Heart left ventricle (tissue), 16 donors: Measurements from ENCODE around the gene MBL2. TPM values are rescaled to one million over a fixed set of nuclear protein-coding genes. Genes with fewer than 3 reads are reported as not detected.
A peak's percentile ranks its signal among the peaks of the same experiment; 100 is the strongest.

Experiments
- ATAC-seq, 4 donors: fragments of 200-7000 bp; cut with Tn5 transposase; one replicate each; pipeline ENCODE4 v1.9.1; 2020 to 2022; ENCODE audit warnings: moderate library complexity in 4 of 4, mild to moderate bottlenecking in 3 of 4, moderate number of reproducible peaks in 1 of 4
- DNase-seq, 5 donors: peaks; one replicate each; pipeline ENCODE4 v3.0.0-alpha.2; 2020
- H3K27ac ChIP-seq, 12 donors: fragments of 200-600 bp; sonication (generic) in 4 of 12; one replicate each; pipeline versions ENCODE4 v1.5.0 to v1.8.0; 2016 to 2022; ENCODE audit warnings: mild to moderate bottlenecking in 2 of 12
- H3K27me3 ChIP-seq, 9 donors: fragments of 200-600 bp; sonication (generic) in 2 of 9; one replicate each; pipeline versions ENCODE4 v1.5.1 to v1.8.0; 2016 to 2022; ENCODE audit warnings: mild to moderate bottlenecking in 3 of 9
- H3K36me3 ChIP-seq, 9 donors: fragments of 200-600 bp; sonication (generic) in 2 of 9; one replicate each; pipeline versions ENCODE4 v1.5.0 to v1.8.0; 2018 to 2022; ENCODE audit warnings: mild to moderate bottlenecking in 2 of 9
- H3K4me1 ChIP-seq, 12 donors: fragments of 200-600 bp; sonication (generic) in 4 of 12; one replicate each; pipeline versions ENCODE4 v1.5.0 to v1.8.0; 2016 to 2022; ENCODE audit warnings: mild to moderate bottlenecking in 3 of 12
- H3K4me3 ChIP-seq, 12 donors: fragments of 200-600 bp; sonication (generic) in 4 of 12; one replicate each; pipeline versions ENCODE4 v1.5.0 to v1.8.0; 2017 to 2022; ENCODE audit warnings: mild to moderate bottlenecking in 9 of 12, moderate library complexity in 4 of 12
- H3K9me3 ChIP-seq, 12 donors: fragments of 200-600 bp; sonication (generic) in 4 of 12; one replicate each; pipeline versions ENCODE4 v1.5.0 to v1.8.0; 2016 to 2022; ENCODE audit warnings: mild to moderate bottlenecking in 1 of 12
- POLR2A ChIP-seq, 2 donors: fragments of 450-650 bp; IDR thresholded peaks; one replicate each; pipeline ENCODE4 v1.6.1; 2017; ENCODE audit warnings: antibody characterized with exemption in 2 of 2, mild to moderate bottlenecking in 2 of 2, moderate library complexity in 2 of 2
- WGBS, 4 donors: extraction: QIAGEN DNeasy Blood & Tissue Kit in 2 of 4; methylation state at CpG; one replicate each; pipeline versions ENCODE4 v1.1.5 to v1.1.7; 2013 to 2018; 5-methylcytosine and 5-hydroxymethylcytosine counted together
- intact Hi-C, 10 donors: fragments of 100-400 bp; cut with DNase I; formaldehyde crosslinking; loops; one replicate each; pipeline versions ENCODE4 v1.11.1 to v1.14.2; 2022
- long read RNA-seq, 3 donors: library from polyadenylated mRNA; unstranded; transcript quantifications; one replicate each; pipeline ENCODE4 v2.0.0, GENCODE V29; 2020 to 2021
- polyA plus RNA-seq, 2 donors: library from polyadenylated mRNA; stranded (reverse); fragments of 200-250 nt; gene quantifications; one replicate each; pipeline ENCODE4 v1.2.3, GENCODE V29; 2013
- total RNA-seq, 9 donors: library from RNA; depleted of rRNA in 2 of 9; stranded (reverse); fragments of >200 nt in 2 of 9; fragmentation: NEBNext Ultra II Directional in 3 of 9; extraction: Animal tissue kit (Norgen Biotek cat#: 25700) in 3 of 9; gene quantifications; one replicate each; pipeline versions ENCODE4 v1.1.0 to v1.2.4, GENCODE V29; 2016 to 2023
- TF ChIP-seq, protein P1 (sequence below), 12 donors: fragments of 200-600 bp; sonication (generic) in 4 of 12; IDR thresholded peaks; one replicate each; pipeline versions ENCODE4 v1.5.0 to v1.8.0; 2018 to 2022; ENCODE audit warnings: antibody characterized with exemption in 12 of 12, mild to moderate bottlenecking in 5 of 12
- donor health status: ischemic (EF 13 %, LVEDD 7.1; RV severe dilation, severe dysfunction).
- donor health status: healthy with polysubstance abuse.
- donor health status: DM: no; HTN: yes; CAD: no.
- donor health status: DM: no; HTN: no; CAD: no.
- donor health status: ischemic (EF 25% LVEDD 6.9; RV normal size, moderate dysfunction).
- donor health status: ischemic (EF 25% LVEDD 5.7; RV mildly dilated, moderate dysfunction).
- donor health status: healthy.
- donor health status: DM: yes; HTN: yes; CAD: no.
- donor health status: ischemic (EF 35%, LVEDD 5.7; RV mildly dilated, moderate dysfunction).
- donor health status: nonischemic (EF 11% LVEDD 7.7; RV severe dilation, severe dysfunction).
- donor health status: DM: yes; HTN: yes; CAD: no.
- donor health status: PGD.
- donor health status: ischemic (EF 29% LVEDD 5.4; RV normal size, mild dysfunction).
- donor health status: nonischemic (EF 23%, LVEDD 6.1; RV moderate dilation, normal function).

MBL2 gene
- total RNA-seq, result not detected
- polyA plus RNA-seq, result not detected
- long read RNA-seq, donor 1, result 0 reads
- long read RNA-seq, donor 2, result 0 reads
- long read RNA-seq, donor 3, result 0 reads

DNA sequence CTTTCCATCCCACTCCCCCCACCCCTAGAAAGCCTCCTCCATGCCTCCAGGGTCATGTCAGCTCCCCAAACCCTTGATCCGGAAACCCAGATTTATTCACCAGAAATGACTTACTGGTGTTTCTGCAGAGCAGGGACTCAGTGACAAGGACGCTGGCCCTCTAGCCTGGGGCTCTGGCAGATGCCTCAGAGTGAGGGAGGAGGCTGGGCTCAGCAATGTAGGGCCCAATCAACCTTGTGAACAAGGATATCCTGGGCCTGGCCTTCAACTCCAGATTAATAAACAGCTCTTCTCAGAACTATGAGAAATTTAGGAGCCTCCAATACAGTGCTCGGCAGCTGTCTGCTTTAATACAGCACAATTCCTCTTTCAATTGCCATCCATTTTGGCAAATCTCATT, at the start of gene MBL2:
Gene MBL2 (minus strand): TSS at position 162 of the 400 bp plus-strand sequence. CDS start 1,149 bp downstream, outside the sequence.
- DNase-seq, result no peak
- Histone ChIP-seq H3K4me3 (no peak within 1 kb of the TSS), H3K27me3 (no peaks in the 10 kb centered on the region), H3K36me3 (no peaks in the 10 kb centered on the region), H3K4me1 (no peaks in the 10 kb centered on the region), H3K9me3 (no peaks in the 10 kb centered on the region), H3K27ac (no peak within 1 kb of the TSS)
- WGBS, 4 donors, result 73 to 87% (median 79%) methylated on average over 3 of the region's 3 CpGs
- TF ChIP-seq, protein P1, sequence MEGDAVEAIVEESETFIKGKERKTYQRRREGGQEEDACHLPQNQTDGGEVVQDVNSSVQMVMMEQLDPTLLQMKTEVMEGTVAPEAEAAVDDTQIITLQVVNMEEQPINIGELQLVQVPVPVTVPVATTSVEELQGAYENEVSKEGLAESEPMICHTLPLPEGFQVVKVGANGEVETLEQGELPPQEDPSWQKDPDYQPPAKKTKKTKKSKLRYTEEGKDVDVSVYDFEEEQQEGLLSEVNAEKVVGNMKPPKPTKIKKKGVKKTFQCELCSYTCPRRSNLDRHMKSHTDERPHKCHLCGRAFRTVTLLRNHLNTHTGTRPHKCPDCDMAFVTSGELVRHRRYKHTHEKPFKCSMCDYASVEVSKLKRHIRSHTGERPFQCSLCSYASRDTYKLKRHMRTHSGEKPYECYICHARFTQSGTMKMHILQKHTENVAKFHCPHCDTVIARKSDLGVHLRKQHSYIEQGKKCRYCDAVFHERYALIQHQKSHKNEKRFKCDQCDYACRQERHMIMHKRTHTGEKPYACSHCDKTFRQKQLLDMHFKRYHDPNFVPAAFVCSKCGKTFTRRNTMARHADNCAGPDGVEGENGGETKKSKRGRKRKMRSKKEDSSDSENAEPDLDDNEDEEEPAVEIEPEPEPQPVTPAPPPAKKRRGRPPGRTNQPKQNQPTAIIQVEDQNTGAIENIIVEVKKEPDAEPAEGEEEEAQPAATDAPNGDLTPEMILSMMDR (IDR thresholded peaks at IDR 0.05), result no peak
- TF ChIP-seq POLR2A (IDR thresholded peaks at IDR 0.05), result no peak
- ATAC-seq, result no peak
- intact Hi-C loops, result no loop called here

DNA sequence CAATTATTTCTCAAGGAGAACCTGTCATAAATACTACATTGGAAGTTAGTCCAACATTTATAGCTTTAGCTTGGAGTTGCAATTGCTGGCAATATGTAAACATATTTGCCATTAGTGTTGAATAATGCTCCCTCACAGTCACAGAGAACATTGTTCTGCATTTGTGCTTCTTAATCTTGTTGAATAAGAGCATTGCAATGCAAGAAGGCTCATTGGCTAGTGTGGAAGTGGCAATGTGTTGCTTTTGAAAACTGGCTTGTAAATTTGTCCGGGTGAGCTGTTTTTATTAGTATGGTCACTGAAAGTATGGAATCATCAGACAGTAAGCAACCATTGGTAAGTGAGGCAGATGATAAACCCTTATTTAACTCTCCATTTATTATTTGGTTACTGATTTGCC, 47.7 kb upstream of the MBL2 start:
- Histone ChIP-seq H3K27ac (no peak overlapping the region), H3K9me3 (no peaks in the 10 kb centered on the region), H3K4me1 (no peaks in the 10 kb centered on the region), H3K36me3 (no peaks in the 10 kb centered on the region), H3K4me3 (no peak overlapping the region), H3K27me3 (no peaks in the 10 kb centered on the region)
- intact Hi-C loops, result no loop called here
- no peak for DNase-seq
- no peak for ATAC-seq
- WGBS, 4 donors, result 74 to 82% (median 78%) methylated on average over 1 of the region's 1 CpG
- no peak for TF ChIP-seq POLR2A (IDR thresholded peaks at IDR 0.05)
- TF ChIP-seq, protein P1 (IDR thresholded peaks at IDR 0.05), result no peak

DNA sequence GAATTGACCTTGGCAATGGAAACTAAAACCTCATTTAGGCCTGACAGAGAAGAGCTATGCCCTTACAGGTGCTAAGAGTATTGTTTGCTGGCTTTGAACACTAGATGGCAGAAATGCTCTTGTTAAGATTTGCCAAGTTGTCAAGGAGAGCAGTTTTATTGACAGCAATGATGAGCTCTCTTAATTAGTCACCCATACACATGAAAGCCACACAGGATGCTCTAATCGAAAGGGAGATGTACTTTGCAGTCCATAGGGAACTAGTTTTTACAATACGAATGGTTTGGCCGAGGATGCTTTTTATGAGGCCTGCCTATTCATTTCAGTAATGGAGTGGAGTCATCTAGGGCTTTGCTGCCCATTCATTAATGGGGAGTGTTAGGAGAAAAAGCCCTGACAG, 45.4 kb upstream of the MBL2 start:
- no peaks in the 10 kb centered on the region for H3K36me3 ChIP-seq
- no peak for DNase-seq
- peak in 3 of 4 donors; percentile 52 to 68 (median 53) for ATAC-seq
- H3K4me1 ChIP-seq, result no peaks in the 10 kb centered on the region
- WGBS, 4 donors, result 33 to 48% (median 43%) methylated on average over 3 of the region's 3 CpGs
- intact Hi-C loops, result no loop called here
- TF ChIP-seq, protein P1 (IDR thresholded peaks at IDR 0.05), result peak in 11 of 12 donors; percentile 24 to 51 (median 44)
- no peak for TF ChIP-seq POLR2A (IDR thresholded peaks at IDR 0.05)
- no peak overlapping the region for H3K4me3 ChIP-seq
- no peaks in the 10 kb centered on the region for H3K27me3 ChIP-seq
- H3K9me3 ChIP-seq, result no peaks in the 10 kb centered on the region
- H3K27ac ChIP-seq, result no peak overlapping the region

DNA sequence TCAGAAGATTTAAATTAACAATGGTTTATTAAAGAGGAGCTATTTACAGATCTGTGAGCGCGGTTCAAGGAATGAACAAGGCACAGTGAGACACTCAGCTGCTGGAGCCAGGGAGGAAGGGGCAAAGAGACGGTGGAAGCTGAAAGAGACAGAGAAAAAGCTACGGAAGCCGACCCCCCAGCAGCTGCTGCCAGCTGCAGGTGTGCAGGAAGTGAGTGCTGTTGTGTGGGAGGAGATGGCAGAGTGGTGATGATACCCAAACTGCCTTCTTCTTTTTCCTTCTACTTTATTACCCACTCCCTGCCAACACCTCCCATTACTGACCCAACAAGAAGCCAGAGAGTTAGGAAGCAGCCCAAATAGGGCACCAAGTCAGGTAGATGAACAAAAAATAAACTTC, 41.9 kb upstream of the MBL2 start:
- H3K36me3 ChIP-seq, result no peaks in the 10 kb centered on the region
- ATAC-seq (no peak), DNase-seq (no peak)
- H3K4me1 ChIP-seq, result no peaks in the 10 kb centered on the region
- intact Hi-C loops, result no loop called here
- no peak for TF ChIP-seq POLR2A (IDR thresholded peaks at IDR 0.05)
- TF ChIP-seq, protein P1 (IDR thresholded peaks at IDR 0.05), result no peak
- H3K27me3 ChIP-seq, result no peaks in the 10 kb centered on the region
- 60 to 70% (median 64%) methylated on average over 5 of the region's 5 CpGs for WGBS, 4 donors
- no peak overlapping the region for H3K4me3 ChIP-seq
- H3K9me3 ChIP-seq, result no peaks in the 10 kb centered on the region
- H3K27ac ChIP-seq, result no peak overlapping the region
